Measurements from ENCODE around the gene MEIS1. TPM values are rescaled to one million over a fixed set of nuclear protein-coding genes. Genes with fewer than 3 reads are reported as not detected.

MEIS1 gene
- total RNA-seq, 2 experiments from 2014 or later = not detected

GRCh38 chr2:66452917-66453316, 18.0 kb downstream of the MEIS1 start:
- Mint-ChIP-seq H3K27ac (no peak overlapping the region), H3K4me1 (ENCODE audit: low read depth) (no peaks in the 10 kb centered on the region), H3K27me3 (peaks cover under 1% of the 10 kb centered on the region), H3K36me3 (no peaks in the 10 kb centered on the region), H3K9me3 (no peaks in the 10 kb centered on the region), H3K4me3 (no peak overlapping the region)
- POLR2A ChIA-PET = no interaction called here
- intact Hi-C loops (cut with micrococcal nuclease) = no loop called here
- no peak for DNase-seq
- CTCF ChIA-PET = no interaction called here

DNA sequence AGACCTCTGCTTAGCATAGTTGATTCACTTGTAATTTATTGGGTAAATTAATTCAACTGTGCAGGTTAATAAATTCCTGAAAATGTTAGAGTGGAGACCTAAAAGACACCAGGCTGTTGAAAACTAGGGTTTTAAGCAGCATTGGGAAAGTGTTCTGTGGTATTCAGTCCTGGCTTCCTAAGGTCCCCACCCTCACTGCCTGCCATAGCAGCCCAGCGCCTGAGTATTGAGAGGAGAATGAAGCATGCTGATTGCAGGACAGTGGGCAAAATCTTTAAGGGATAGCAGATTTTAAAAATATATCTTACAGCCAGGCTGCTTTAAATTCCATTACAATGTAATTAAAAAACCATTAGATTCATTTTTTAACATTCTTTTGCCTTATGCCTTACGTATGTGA, 20.6 kb downstream of the MEIS1 start:
- H3K9me3 Mint-ChIP-seq = no peaks in the 10 kb centered on the region
- ChIA-PET CTCF (no interaction called here), POLR2A (no interaction called here)
- H3K4me1 Mint-ChIP-seq (ENCODE audit: low read depth) = no peaks in the 10 kb centered on the region
- no peak overlapping the region for H3K27ac Mint-ChIP-seq
- H3K27me3 Mint-ChIP-seq = peaks cover 2% of the 10 kb centered on the region
- intact Hi-C loops (cut with micrococcal nuclease) = no loop called here
- no peak overlapping the region for H3K4me3 Mint-ChIP-seq
- no peaks in the 10 kb centered on the region for H3K36me3 Mint-ChIP-seq
- no peak for DNase-seq

DNA sequence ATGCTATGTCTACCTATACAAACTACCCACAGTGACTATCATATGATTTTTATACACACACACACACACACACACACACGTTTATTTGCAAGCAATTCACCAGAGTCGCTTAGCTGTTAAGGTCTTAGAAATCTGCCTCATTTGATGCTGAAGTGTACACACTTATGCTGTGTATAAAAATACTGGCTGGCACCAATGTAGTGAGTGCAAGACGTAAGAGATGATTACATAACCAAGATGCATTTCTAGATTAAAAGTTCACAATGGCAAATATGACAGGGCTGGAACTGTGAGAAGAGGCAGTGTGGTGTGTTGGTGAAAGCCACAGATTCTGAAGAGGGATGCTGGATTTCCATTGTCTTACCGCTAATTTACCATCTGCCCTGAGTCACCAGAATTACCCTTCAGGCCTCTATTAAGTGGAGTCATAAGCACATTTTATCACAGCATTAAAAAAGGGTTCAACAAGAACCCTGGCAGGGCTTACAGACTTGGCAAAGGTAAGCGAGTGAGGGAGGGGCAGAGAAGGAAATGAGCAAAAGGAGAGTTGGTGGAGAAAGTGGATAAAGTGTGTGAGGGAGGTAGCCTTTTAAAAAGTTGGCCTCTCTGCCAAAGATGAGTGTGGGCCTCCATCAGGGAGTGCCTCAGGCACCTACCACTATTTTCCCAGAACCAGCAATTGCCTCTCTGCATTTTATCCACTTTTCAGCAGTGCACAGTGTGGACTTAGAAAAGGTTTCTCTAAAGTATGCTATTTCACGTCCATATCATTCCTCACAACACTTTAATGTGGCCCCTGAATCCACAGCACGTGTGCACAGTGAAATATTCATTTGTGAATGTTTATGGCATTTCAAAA, 21.5 kb downstream of the MEIS1 start:
- Mint-ChIP-seq H3K4me3 (no peak overlapping the region), H3K27ac (no peak overlapping the region), H3K36me3 (no peaks in the 10 kb centered on the region), H3K27me3 (peaks cover 2% of the 10 kb centered on the region), H3K4me1 (ENCODE audit: low read depth) (no peaks in the 10 kb centered on the region), H3K9me3 (no peaks in the 10 kb centered on the region)
- intact Hi-C loops (cut with micrococcal nuclease) = no loop called here
- POLR2A ChIA-PET = no interaction called here
- DNase-seq = no peak
- CTCF ChIA-PET = no interaction called here

DNA sequence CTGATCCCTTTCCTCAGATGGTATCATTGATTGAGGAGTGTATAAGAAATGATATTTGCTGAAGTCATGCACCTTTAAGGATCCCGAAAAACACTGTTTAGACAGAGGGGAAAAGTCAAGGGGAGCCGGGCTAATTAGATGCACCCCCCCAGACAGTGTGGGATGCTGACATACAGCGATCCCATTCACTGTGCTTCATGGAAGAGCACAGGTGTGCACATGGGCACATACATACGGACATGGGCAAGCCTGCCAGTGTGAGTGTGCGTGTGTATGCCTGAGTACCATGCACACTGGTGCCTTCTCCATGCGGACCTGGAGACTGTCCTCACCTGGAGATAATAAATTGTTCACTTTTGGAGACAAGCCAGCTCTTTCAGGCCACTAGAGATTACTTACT, 22.6 kb downstream of the MEIS1 start:
- Mint-ChIP-seq H3K4me1 (ENCODE audit: low read depth) (no peaks in the 10 kb centered on the region), H3K27me3 (peaks cover 2% of the 10 kb centered on the region), H3K36me3 (no peaks in the 10 kb centered on the region), H3K4me3 (no peak overlapping the region), H3K27ac (no peak overlapping the region), H3K9me3 (no peaks in the 10 kb centered on the region)
- ChIA-PET POLR2A (no interaction called here), CTCF (no interaction called here)
- intact Hi-C loops (cut with micrococcal nuclease) = no loop called here
- no peak for DNase-seq

DNA sequence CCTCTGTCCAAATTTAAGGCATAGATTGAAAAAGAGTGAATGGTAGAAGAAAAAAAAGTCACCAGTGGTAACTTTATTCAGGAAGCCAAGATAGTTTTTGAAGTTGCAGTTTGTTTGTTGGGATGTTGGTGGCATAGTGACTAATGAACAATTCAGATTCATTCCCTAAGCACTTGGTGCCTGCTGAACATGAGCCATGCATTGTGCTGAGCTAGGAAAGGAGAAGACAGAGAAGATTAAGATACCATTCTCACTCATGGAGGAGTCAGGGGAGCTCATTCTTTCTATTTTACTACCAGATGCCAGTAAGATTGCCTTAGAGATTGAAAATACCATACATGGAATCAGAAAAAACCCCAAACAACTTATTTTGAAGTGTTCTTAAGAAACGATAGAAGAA, 25.1 kb downstream of the MEIS1 start:
- ChIA-PET POLR2A (no interaction called here), CTCF (no interaction called here)
- Mint-ChIP-seq H3K9me3 (no peaks in the 10 kb centered on the region), H3K4me1 (ENCODE audit: low read depth) (no peaks in the 10 kb centered on the region), H3K27ac (no peak overlapping the region), H3K4me3 (no peak overlapping the region), H3K27me3 (peaks cover 2% of the 10 kb centered on the region), H3K36me3 (no peaks in the 10 kb centered on the region)
- intact Hi-C loops (cut with micrococcal nuclease) = no loop called here
- no peak for DNase-seq

- POLR2A ChIA-PET = no interaction called here
- intact Hi-C loops (cut with micrococcal nuclease) = no loop called here
- DNase-seq = no peak
- H3K4me1 Mint-ChIP-seq (ENCODE audit: low read depth) = no peaks in the 10 kb centered on the region
- H3K4me3 Mint-ChIP-seq = no peak overlapping the region
- CTCF ChIA-PET = no interaction called here
- peaks cover 2% of the 10 kb centered on the region for H3K27me3 Mint-ChIP-seq
- H3K27ac Mint-ChIP-seq = no peak overlapping the region
- H3K9me3 Mint-ChIP-seq = no peaks in the 10 kb centered on the region
- H3K36me3 Mint-ChIP-seq = no peaks in the 10 kb centered on the region
These were observed 26.2 kb downstream of the MEIS1 start for GRCh38 chr2:66461001-66461663.

DNA sequence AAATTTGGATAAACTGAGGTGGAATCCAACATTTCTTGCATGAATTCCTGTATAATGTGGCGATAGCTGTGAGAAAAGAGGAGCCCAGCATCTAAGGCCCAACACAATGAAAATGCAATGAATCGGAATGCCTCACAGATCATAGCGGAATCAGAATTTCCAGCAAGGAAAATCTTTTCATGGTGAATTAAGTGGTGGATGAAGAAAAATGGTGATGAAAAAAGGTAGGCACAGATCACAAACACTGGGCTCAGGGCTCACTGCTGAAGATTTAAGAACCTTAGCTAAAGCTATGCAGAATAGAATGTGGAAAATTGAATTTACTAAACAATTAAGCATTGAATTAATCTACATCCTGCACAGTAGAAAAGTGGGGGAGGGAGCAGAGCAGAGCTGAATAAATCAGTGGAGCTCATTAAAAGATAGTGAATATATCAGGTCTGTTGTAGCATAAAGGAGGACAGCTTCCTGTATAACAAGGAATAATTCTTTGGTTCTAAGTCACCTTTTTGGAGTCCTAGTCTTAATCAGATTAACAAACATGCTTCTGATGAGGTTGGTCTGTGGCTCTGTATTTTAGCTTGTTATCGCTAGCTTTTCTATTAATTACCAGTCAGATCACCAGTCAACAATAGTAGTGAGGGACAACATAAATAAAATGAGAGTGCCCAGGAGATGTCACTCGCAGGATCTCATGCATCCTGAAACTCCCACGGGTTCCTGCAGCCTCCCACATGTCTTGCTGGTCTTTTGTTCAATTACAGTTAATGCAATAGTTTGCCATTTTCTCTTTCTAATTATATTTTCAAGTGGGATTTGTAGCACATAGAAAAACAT, 27.0 kb downstream of the MEIS1 start:
- Mint-ChIP-seq H3K4me3 (no peak overlapping the region), H3K4me1 (ENCODE audit: low read depth) (no peaks in the 10 kb centered on the region), H3K36me3 (no peaks in the 10 kb centered on the region), H3K27me3 (peaks cover 2% of the 10 kb centered on the region), H3K27ac (no peak overlapping the region), H3K9me3 (no peaks in the 10 kb centered on the region)
- ChIA-PET CTCF (no interaction called here), POLR2A (interaction anchor here (0.7 kb wide), 1 partner anchor 157 kb away, joined by 4 read pairs; no protein-coding TSS in a partner anchor)
- intact Hi-C loops (cut with micrococcal nuclease) = no loop called here
- DNase-seq = no peak

DNA sequence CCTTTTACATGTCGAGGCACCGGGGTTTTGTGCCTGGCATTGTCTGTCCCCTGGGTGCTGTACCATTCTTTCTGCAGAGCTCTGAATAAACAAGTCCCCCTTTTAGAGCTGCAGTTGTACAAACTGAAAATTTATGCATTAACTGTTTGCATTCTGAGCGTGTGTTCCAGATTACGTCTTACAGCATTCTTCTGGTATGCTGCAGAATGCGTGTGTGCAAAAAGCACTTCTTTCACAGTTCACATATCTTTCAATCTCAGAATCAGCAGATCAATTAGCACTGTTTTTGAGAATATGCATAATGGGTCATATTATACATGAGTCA, 27.5 kb downstream of the MEIS1 start:
- Mint-ChIP-seq H3K9me3 (no peaks in the 10 kb centered on the region), H3K27ac (no peak overlapping the region), H3K4me1 (ENCODE audit: low read depth) (no peaks in the 10 kb centered on the region), H3K4me3 (no peak overlapping the region), H3K27me3 (peaks cover 2% of the 10 kb centered on the region), H3K36me3 (no peaks in the 10 kb centered on the region)
- CTCF ChIA-PET = no interaction called here
- POLR2A ChIA-PET = interaction anchor here (0.7 kb wide), 1 partner anchor 157 kb away, joined by 4 read pairs; no protein-coding TSS in a partner anchor
- intact Hi-C loops (cut with micrococcal nuclease) = no loop called here
- no peak for DNase-seq

- intact Hi-C loops (cut with micrococcal nuclease) = no loop called here
- ChIA-PET POLR2A (no interaction called here), CTCF (interaction anchor here (0.6 kb wide), 1 partner anchor 1006 kb away, joined by 3 read pairs; no protein-coding TSS in a partner anchor)
- Mint-ChIP-seq H3K27ac (no peak overlapping the region), H3K9me3 (no peaks in the 10 kb centered on the region), H3K4me1 (ENCODE audit: low read depth) (no peaks in the 10 kb centered on the region), H3K36me3 (no peaks in the 10 kb centered on the region), H3K27me3 (peaks cover 2% of the 10 kb centered on the region), H3K4me3 (no peak overlapping the region)
- DNase-seq = no peak
These were observed 28.4 kb downstream of the MEIS1 start for GRCh38 chr2:66463206-66463755.

DNA sequence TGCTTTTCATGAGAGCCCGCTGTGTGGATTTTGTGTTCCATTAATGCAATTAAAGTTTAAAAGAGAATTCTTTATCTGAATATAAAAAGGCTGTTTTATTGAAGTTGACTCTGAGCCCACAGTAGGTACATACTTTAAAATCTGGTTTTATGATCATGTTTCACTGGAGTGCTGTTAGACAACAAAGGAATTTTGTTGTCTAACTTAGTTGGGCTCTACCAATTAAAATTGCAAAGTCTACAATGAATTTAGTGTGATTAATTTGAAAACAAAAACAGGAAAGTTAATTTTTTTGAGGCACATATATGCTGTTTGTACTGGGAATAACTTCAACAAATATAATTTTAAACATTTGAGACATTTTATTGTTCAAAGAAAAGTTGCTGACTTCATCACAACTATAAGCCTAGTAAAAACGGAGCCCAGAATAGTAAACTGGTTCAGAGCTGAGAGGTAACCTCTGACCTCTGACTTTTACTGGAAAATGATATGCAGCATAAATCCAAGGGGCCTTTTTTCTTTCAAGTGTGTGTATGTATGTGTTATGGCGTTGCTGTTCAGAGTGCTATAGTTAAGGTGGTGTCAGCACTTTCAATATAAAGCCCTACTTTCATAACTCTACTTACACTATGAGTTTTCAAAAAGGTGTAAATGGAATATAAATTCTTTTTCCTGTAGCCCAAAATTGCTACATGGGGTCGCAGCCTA, 30.2 kb downstream of the MEIS1 start:
- no peaks in the 10 kb centered on the region for H3K4me1 Mint-ChIP-seq (ENCODE audit: low read depth)
- H3K27ac Mint-ChIP-seq = no peak overlapping the region
- no peaks in the 10 kb centered on the region for H3K9me3 Mint-ChIP-seq
- ChIA-PET POLR2A (no interaction called here), CTCF (no interaction called here)
- H3K36me3 Mint-ChIP-seq = no peaks in the 10 kb centered on the region
- H3K27me3 Mint-ChIP-seq = no peaks in the 10 kb centered on the region
- no peak for DNase-seq
- intact Hi-C loops (cut with micrococcal nuclease) = no loop called here
- H3K4me3 Mint-ChIP-seq = no peak overlapping the region

DNA sequence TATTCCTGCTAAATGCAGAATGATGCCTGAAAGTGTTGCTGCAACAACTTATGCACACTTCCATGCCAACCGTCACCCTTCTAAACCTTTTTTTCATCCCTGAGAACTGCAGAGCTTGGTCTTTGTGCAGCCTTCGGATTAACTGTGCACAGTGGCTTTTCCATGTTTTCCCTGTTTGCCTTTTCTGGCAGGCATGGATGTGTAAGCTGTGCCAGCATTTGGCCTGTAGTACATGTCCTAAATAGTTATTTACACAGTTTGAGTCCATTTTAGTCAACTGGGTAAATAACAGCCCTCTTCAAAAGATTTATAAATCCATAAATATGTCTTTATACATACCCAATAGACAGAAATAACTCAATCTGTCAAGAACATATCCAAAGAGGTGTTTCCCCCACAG, 31.5 kb downstream of the MEIS1 start:
- intact Hi-C loops (cut with micrococcal nuclease) = no loop called here
- H3K9me3 Mint-ChIP-seq = no peaks in the 10 kb centered on the region
- H3K4me3 Mint-ChIP-seq = no peak overlapping the region
- ChIA-PET POLR2A (no interaction called here), CTCF (no interaction called here)
- H3K36me3 Mint-ChIP-seq = no peaks in the 10 kb centered on the region
- no peak for DNase-seq
- H3K27me3 Mint-ChIP-seq = no peaks in the 10 kb centered on the region
- no peaks in the 10 kb centered on the region for H3K4me1 Mint-ChIP-seq (ENCODE audit: low read depth)
- no peak overlapping the region for H3K27ac Mint-ChIP-seq

- Mint-ChIP-seq H3K27me3 (no peaks in the 10 kb centered on the region), H3K4me1 (ENCODE audit: low read depth) (no peaks in the 10 kb centered on the region), H3K4me3 (no peak overlapping the region), H3K36me3 (no peaks in the 10 kb centered on the region), H3K27ac (no peak overlapping the region), H3K9me3 (no peaks in the 10 kb centered on the region)
- intact Hi-C loops (cut with micrococcal nuclease) = no loop called here
- DNase-seq = no peak
- CTCF ChIA-PET = no interaction called here
- POLR2A ChIA-PET = no interaction called here
These were observed 32.8 kb downstream of the MEIS1 start for GRCh38 chr2:66467718-66468117.
